ENCODE data around the gene KLC1.
"Not testable (repeated sequence)": the region's sequence is repeated elsewhere in the genome, so short reads cannot be mapped to it uniquely, and the experiment has no call there.

The KLC1 gene

GRCh38 chr14:103625356-103626095 lies 3.5 kb upstream of the KLC1 start:
- DNase-seq (ENCODE audit: low read depth), result no peak

GRCh38 chr14:103626146-103626850 lies 2.7 kb upstream of the KLC1 start:
- no peak for DNase-seq (ENCODE audit: low read depth)

DNA sequence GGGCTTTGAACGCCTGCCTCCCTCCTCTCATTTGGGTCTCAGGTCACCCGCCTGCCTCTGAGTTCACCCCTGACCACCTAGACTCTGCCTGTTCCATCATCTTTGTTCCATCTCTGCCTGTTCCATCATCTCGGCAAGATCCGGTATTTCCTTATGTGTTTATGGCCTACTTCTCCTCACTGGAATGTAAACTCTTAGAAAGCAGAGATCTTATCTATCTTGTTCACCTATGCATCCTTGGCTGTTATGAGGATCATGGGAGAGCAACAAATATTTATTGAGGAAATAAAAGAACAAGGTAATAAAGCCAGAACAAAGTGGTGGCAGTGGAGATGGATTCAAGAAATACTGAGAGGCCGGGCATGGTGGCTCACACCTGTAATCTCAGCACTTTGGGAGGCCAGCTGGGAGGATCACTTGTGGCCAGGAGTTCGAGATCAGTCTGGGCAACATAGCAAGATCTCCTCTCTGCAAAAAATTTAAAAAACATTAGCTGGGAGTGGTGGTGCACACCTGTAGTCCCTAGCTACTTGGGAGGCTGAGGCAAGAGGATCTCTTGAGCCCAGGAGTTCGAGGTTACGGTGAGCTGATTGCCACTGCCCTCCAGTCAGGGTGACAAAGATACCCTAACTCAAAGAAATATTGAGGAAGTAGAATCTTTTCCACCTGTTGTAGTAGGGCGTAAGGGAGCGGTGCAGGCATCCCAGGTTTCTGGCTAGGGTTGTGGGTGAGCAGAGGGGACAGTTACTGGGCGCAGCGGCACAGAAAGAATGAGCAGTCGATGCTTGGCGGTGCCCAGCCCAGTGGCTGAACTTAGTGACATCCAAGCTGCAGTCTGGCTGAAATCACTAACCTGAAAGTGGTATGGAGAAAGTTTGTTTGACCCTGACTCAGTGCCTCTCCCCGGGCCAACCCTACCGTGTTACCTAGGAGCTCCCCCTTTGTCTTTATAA lies 1.7 kb upstream of the KLC1 start:
- no peak for DNase-seq (ENCODE audit: low read depth)

DNA sequence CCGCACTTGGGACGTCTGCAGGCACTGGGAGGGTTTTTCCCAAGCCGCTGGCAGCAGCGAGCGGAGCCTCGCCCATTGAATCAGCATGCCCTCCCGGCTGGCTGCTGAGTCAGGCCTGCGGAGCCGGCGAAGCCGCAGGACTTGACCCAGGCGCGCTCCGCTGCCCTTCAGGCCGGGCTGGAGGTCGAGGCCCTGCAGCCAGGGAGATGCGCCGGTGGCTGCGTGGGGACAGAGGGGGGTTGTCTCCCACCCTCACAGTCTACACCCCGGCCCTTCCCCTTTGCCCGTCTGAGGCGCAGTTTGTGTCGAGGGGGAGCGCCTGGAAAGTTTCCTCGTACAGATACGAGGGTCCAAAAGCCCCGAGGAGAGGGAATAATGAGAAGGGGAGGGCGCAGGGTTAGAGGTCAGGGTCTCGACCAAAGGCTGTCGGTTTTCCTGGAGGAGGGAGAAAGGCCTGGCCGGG lies 759 bp upstream of the KLC1 start:
- DNase-seq (ENCODE audit: low read depth), result peak; percentile 52

- DNase-seq (ENCODE audit: low read depth), result no peak
Observed at GRCh38 chr14:103629503-103630121, 601 bp downstream of the KLC1 start.

DNA sequence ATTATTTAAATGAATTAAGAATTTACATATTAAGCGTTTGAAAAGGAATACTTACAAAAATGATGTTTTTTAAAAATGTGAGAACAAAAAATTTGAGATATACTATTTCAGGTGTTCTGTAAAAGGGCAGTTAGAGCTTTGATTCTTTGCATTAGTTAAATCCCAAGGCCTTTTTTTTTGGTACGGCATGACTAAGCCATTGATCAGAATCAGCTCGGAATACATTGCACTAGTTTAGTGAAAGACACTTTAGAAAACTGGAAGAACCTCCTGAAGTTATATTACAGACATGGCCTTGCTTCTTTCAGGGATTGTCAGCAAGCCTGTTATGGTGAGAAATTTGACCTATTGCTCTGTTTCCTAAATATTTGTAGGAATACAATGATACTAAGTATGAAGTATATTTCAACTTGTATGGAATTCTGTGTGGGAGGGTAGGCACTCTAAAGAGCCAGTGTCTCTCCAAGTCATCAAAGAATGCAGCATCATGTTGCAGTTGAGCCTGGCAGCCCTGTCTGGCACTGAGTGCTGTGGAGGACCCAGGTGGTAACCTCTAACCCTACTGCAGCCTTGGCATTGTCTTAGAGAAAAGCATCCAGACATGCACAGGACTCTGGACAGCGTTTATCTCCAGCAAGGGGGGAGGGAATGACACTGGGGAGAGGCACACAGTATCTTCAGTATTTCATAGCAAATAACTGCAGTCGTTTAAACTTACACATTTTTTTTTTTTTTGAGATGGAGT lies 1.5 kb downstream of the KLC1 start:
- DNase-seq (ENCODE audit: low read depth), result no peak

DNA sequence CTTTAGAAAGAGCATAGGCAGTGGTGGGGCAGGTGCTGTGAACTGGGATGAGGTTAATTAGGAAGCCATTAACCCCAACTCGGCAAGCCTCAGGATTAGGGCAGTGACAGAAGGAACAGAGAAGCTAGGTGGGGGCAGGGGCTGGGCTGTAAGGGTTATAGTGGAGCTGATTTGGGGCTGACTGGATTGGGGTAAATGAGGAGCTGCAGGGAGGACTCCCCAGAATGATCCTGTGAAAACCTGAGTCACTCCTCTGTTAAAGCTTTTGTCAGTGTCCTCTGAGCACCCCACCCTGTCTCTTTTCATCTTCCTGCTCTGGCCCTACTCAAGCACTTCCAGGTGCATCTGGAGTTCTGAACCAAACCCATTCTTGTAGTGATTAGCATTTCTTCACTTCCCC lies 4.4 kb downstream of the KLC1 start:
- no peak for DNase-seq (ENCODE audit: low read depth)

DNA sequence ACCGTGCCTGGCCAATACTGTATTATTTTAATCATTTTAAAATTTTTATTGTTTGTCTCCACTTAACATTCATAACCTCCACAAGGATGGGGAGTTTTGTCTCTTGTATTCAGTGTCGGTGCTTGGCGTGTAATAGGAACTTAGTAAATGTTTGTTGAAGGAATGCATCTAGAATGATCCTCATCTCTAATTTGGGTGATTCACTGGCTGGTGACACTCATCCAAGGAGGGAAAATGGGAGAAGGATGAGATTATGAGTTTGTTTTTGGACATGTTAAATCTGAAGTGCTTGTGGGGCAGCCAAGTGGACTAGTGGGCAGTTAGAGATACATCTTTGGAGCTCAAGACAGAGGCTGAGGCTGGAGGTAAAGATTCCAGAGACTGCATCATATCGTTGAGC lies 5.1 kb downstream of the KLC1 start:
- no peak for DNase-seq (ENCODE audit: low read depth)

DNA sequence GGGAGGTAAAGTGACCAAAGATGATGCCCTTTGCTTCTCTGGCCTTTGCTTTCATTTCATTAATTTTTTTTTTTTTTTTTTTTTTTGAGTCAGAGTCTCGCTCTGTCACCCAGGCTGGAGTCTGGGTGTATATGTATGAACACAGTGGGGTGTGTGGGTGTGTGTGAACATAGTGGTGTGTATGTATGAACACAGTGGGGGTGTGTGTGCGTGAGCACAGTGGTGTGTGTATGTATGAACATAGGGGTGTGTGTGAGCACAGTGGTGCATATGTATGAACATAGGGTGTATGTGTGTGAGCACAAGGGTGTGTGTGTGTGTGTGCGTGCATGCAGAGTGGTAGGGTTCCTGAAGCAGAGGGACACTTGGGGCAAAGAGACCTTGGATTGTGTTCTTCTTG lies 9.6 kb downstream of the KLC1 start:
- no peak for DNase-seq (ENCODE audit: low read depth)

DNA sequence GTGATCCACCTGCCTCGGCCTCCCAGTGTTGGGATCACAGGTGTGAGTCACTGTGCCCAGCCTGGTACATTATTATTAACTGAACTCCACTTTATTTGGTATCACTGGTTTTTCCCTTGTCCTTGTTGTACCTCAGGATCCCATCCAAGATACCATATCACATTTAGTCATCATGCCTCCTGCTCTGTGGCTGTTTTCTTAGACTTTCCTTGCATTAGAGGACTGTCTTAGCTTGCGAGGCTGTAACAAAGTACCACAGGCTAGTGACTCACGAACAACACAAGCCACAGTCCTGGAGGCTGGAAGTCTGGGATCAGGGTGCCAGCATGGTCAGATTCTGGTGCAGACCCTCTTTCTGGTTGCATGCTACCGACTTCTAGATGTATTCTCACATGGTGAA lies 12.2 kb downstream of the KLC1 start:
- DNase-seq (ENCODE audit: low read depth), result no peak

DNA sequence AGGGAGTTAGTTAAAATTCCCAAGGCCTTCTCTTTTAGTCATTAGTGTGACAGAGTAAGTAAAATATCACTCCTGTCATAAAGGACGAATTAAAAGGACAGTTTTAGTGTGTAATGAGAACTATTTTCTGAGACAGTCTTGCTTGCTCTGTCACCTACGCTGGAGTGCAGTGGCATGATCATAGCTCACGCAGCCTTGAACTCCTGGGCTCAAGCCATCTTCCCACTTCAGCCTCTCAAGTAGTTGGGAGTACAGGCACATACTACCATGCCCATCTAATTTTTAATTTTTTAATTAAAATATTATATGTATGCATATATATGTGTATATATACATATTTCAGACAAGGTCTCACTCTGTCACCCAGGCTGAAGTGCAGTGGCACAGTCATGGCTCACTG lies 17.2 kb downstream of the KLC1 start:
- no peak for DNase-seq (ENCODE audit: low read depth)

DNA sequence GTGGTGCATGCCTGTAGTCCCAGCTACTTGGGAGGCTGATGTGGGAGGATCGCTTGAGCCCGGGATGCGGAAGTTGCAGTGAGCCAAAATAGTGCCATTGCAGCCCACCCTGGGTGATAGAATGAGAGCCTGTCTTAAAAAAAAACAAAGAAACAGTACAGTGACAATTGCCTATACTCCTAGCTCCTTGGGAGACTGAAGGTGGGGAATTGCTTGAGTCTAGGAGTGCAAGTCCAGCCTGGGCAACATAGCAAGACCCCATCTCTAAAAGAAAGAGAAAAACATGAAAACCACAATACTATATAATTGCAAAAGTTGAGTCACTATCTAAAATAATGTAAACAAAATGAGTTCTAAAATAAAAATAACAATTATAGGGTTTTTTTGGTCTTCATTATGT lies 20.0 kb downstream of the KLC1 start:
- DNase-seq (ENCODE audit: low read depth), result no peak

- DNase-seq (ENCODE audit: low read depth), result no peak
Observed at GRCh38 chr14:103650213-103650612, 21.2 kb downstream of the KLC1 start.

- no peak for DNase-seq (ENCODE audit: low read depth)
Observed at GRCh38 chr14:103651585-103651984, 22.6 kb downstream of the KLC1 start.

GRCh38 chr14:103652806-103653205 lies 23.8 kb downstream of the KLC1 start:
- no peak for DNase-seq (ENCODE audit: low read depth)

DNA sequence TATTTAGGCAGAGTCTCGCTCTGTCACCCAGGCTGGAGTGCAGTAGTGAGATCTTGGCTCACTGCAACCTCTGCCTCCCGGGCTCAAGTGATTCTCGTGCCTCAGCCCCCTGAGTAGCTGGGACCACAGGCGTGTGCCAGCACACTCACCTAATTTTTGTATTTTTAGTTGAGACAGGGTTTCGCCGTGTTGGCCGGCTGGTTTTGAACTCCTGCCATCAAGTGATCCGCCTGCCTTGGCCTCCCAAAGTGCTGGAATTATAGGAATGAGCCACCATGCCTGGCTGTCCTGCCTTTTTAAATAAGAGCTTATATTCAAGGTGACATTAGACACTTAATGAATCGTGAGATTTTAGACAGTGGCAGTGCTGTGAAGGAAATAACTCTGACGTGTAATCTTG lies 24.3 kb downstream of the KLC1 start:
- not testable (repeated sequence) for DNase-seq (ENCODE audit: low read depth)

DNA sequence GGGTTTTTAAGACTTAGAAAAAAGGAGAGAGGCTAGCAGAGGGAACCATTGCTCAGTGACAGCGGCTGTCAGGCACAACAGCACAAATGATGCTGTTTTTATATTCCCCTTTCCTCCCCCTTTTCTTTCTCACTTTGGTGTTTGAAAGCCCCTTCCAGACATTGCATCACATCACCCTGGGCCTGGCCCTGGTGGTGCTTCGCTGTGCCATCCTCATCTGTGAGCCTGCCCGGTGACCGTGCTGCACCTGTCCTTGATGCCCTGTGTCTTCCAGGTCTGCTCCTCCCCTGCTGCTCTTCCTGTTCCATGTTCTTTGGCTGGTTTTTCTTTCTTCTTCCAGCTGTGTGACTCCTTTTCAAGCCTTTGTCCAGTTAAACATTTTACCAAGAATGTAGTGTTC lies 24.8 kb downstream of the KLC1 start:
- no peak for DNase-seq (ENCODE audit: low read depth)

DNA sequence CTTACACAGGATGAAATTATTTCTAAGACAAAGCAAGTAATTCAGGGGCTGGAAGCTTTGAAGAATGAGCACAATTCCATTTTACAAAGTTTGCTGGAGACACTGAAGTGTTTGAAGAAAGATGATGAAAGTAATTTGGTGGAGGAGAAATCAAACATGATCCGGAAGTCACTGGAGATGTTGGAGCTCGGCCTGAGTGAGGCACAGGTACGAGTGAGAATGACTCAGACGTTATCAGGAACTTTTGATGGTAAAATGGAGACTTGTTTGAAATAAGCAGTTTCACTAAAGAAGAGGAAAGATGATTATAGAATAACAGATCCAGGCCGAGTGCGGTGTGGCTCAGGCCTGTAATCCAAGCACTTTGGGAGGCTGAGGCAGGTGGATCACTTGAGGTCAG lies 25.6 kb downstream of the KLC1 start:
- DNase-seq (ENCODE audit: low read depth), result no peak

GRCh38 chr14:103656031-103656755 lies 27.2 kb downstream of the KLC1 start:
- DNase-seq (ENCODE audit: low read depth), result no peak

DNA sequence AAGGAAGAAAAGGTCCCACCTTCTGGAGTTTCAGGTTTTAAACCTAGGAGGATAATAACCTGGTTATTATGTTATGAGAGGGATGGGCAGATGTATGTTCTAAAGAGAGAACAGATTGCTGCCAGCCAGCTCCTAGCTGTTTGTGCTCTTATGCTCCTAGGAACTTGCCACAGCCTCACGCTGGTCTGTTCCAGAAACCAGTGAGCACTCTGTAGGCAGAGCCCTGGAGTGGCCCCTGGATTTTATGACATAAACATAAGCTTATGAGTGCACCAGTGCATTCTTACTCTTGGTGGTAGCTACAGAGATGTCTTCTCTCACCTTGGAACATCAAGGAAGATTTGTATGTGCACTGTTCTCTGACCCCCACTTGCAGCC lies 27.7 kb downstream of the KLC1 start:
- no peak for DNase-seq (ENCODE audit: low read depth)

- DNase-seq (ENCODE audit: low read depth), result no peak
Observed at GRCh38 chr14:103657471-103657870, 28.5 kb downstream of the KLC1 start.
